SHP77 (cell line): ENCODE data around the gene OSBPL5.
A peak's percentile ranks its signal among the peaks of the same experiment; 100 is the strongest.
"Not testable (repeated sequence)": the region's sequence is repeated elsewhere in the genome, so short reads cannot be mapped to it uniquely, and the experiment has no call there.

Source experiments
- DNase-seq, 2 experiments: peaks; one replicate each; lab custom pipeline; 2025; lab: John Stamatoyannopoulos, UW

The OSBPL5 gene

GRCh38 chr11:3120071-3120792 is 44.9 kb downstream of the OSBPL5 start:
- DNase-seq = no peak

GRCh38 chr11:3119141-3119821 is 45.8 kb downstream of the OSBPL5 start:
- no peak for DNase-seq

- DNase-seq = no peak
These were observed 49.8 kb downstream of the OSBPL5 start for GRCh38 chr11:3115321-3115720.

- not testable (repeated sequence) for DNase-seq
These were observed 51.4 kb downstream of the OSBPL5 start for GRCh38 chr11:3113661-3114060.

- DNase-seq = no peak
These were observed 53.0 kb downstream of the OSBPL5 start for GRCh38 chr11:3111919-3112690.

- no peak for DNase-seq
These were observed 53.6 kb downstream of the OSBPL5 start for GRCh38 chr11:3111466-3111865.

- DNase-seq = peak; percentile 7 to 17
These were observed 55.0 kb downstream of the OSBPL5 start for GRCh38 chr11:3109921-3110706.

- no peak for DNase-seq
These were observed 55.7 kb downstream of the OSBPL5 start for GRCh38 chr11:3109434-3109833.

GRCh38 chr11:3108183-3108721 is 56.9 kb downstream of the OSBPL5 start:
- DNase-seq = no peak

GRCh38 chr11:3107608-3108182 is 57.4 kb downstream of the OSBPL5 start:
- no peak for DNase-seq

- no peak for DNase-seq
These were observed 58.2 kb downstream of the OSBPL5 start for GRCh38 chr11:3106736-3107524.

- DNase-seq = no peak
These were observed 59.0 kb downstream of the OSBPL5 start for GRCh38 chr11:3105791-3106735.

GRCh38 chr11:3104961-3105790 is 59.9 kb downstream of the OSBPL5 start:
- no peak for DNase-seq

GRCh38 chr11:3104051-3104714 is 60.9 kb downstream of the OSBPL5 start:
- DNase-seq = no peak

GRCh38 chr11:3103076-3103475 is 62.0 kb downstream of the OSBPL5 start:
- DNase-seq = no peak

GRCh38 chr11:3102641-3102921 is 62.5 kb downstream of the OSBPL5 start:
- no peak for DNase-seq

- no peak for DNase-seq
These were observed 63.0 kb downstream of the OSBPL5 start for GRCh38 chr11:3101921-3102640.

- no peak for DNase-seq
These were observed 65.9 kb downstream of the OSBPL5 start for GRCh38 chr11:3099178-3099577.
